GM21529 (cell line): ENCODE results near the gene PRRX2.
A peak's percentile ranks its signal among the peaks of the same experiment; 100 is the strongest.
"Not testable (repeated sequence)": the region's sequence is repeated elsewhere in the genome, so short reads cannot be mapped to it uniquely, and the experiment has no call there.

Experiments
- ATAC-seq: cut with Tn5 transposase; IDR thresholded peaks from one replicate; pipeline ENCODE4 v1.9.1; 2021; ENCODE audit not compliant: unreplicated experiment

The PRRX2 gene

GRCh38 chr9:129731477-129732085 is 66.1 kb downstream of the PRRX2 start:
- no peak for ATAC-seq

- no peak for ATAC-seq
Measured at GRCh38 chr9:129732100-129732499, 66.7 kb downstream of the PRRX2 start.

DNA sequence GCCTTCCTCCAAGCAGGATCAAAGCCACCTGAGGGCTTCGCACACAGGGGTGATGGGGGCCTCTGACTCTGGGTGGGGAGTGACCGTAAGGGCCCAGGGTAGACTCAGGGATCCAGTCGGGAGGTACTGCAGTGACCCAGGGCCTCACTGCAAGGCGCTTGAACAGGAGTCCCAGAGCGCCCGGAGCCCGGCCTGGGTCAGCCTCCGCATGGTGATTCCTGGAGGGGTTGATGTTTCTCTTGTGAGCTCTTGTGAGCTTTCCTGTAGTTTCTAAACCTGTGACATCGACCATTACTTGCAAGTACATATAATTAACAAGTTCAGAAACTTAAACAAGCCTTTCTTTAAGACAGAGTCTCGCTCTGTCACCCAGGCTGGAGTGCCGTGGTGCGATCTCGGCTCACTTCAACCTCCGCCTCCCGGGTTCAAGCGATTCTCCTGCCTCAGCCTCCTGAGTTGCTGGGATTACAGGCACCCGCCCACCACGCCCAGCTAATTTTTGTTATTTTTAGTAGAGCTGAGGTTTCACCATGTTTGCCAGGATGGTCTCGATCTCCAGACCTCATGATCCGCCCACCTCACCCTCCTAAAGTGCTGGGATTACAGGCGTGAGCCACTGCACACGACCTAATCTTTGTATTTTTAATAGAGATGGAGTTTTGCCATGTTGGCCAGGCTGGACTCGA is 67.6 kb downstream of the PRRX2 start:
- no peak for ATAC-seq

- no peak for ATAC-seq
Measured at GRCh38 chr9:129733632-129733953, 68.1 kb downstream of the PRRX2 start.

DNA sequence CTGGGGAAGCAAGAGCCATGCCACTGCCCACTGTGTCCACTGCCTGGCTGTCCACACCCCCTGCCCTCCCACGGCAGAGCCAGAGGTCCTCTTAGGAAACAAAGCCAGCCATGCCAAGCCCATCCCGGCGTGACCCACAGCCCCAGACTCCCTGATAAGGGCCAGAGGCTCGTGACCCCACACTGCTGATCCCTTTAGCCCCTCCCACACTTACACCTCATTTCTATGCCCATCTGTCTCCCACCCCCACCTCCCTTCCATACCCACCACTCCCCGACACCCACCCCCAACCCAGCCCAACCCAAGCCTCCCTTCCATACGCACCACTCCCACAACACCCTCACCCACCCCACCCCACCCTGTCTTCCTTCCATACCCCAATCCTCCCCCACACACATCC is 70.1 kb downstream of the PRRX2 start:
- no peak for ATAC-seq

DNA sequence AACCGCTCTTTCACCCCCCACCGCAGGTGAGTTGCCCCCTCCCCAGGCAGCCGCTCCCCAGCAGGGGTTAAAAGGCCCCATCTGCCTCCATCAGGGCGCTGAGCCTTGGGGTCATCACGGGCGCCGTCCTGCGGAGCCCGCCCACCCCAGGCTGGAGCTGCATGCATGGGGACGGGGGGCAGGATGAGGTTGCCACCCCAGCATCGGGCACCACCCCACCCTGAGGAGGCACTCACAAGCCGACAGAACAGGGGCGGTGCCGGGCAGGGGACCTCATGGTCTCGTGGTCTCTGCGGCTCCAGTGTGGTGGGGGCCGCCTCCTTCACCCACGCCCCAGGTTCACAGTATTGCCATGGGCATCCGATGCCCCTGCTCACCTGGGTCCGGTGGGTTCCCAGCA is 70.9 kb downstream of the PRRX2 start:
- no peak for ATAC-seq

DNA sequence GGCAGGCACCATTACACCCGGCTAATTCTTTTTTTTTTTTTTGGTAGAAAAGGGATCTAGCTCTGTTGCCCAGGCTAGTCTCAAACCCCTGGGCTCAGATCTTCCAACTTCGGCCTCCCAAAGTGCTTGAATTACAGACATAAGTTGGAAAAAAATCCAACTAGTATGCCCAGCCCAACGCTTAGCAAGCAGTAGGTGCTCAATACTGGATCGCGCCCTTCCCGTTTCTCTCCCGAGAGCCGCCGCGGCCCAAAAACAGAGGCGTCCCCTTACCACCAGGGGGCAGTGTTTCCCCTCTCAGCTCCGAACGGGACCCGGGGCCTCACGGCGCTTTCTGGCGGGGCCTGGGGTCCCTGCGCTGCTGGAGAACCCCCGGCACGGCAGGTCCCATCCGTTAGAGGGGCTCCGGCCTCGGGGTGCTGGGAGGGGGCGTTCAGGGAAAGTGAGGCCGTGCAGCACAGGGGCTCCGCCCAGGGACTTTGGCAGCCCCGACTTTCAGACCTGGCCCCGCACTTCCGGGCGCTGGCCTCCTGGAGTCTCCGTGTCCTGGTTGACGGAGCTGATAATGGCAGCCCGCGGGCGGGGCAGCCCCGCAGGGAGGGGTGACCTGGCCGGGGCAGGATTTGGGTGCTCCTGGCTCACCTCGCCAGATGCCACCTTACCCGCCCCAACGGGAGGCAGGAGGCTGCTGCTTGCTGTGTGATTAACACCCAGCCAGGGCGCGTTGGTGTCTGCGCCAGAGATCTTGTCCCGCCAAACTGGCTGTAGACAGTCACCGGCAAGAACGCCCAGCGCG is 72.2 kb downstream of the PRRX2 start:
- peak; percentile 75 for ATAC-seq

- no peak for ATAC-seq
Measured at GRCh38 chr9:129739432-129739831, 74.0 kb downstream of the PRRX2 start.

DNA sequence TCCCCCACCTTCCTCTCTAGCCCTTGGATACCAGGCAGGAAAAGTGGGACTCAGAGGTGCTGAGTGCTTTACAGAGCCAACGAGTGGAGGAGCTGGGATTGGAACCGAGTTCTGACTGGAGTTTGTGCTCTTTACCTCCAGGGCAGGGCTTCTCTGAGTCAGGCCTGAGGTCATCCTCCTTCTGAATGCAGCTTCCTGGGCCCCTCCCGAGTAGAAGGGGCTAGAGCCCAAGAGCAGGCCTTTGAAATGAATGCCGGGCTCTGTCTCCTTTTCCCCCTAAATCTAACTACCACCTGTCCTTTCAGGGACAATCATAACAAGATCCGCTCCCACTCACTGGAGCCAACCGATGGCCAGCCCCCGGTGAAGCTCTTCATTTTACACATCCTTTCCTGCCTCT is 74.7 kb downstream of the PRRX2 start:
- no peak for ATAC-seq

DNA sequence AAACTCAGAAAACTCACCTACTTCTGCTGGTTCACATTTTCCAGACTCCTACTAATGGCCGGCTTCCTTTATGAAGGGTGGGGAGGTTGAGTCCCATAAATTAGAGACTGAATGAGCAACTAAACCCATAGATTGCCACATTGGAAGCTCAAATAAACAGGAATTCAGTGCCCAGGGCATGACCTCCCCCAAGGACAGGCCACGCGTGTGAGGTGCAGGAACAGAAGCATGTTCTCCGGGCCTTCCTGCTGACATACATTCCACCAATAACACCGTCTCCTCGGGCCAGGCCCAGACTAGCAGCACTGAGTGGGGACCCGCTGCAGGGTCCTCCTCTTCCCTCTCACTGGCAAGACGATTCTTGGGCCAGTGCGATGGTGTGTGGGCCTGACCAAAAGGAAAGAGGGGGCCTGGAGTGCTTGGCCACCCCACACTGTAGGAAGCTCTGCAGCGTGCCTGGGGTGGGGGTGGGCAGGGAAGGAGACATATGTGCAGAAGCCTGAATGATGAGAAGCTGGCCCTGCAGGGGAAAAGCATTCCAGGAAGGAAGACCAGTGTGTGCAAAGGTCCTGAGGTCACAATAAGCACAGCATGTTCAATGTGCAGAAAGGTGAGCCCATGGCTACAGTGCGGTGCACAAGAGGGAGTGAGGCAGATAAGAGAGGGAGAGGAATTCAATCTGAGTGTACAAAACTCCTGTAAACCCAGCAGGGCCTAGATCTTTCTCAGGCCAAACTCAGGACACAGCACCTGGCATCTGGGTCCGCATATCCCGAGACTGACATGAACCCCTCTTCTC is 75.4 kb downstream of the PRRX2 start:
- ATAC-seq: no peak

DNA sequence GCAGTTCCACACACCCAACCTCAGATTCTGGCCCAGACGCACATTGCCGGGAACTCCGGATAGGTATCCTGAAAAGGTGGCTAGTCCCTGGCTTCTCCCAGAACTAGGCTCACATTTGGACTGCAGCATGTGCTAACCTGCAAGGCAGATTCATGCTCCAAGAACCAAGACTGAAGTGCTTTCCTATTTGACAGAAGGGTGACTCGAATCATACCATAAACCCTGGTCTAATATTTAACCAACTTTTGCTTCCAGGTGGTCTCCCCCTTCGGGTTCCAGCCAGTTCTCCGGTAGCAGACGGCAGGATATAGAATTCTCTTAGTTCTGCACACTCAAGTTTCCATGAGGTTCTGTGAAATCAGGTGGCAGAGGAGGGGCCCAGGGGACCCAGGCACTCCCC is 79.8 kb downstream of the PRRX2 start:
- ATAC-seq: no peak

DNA sequence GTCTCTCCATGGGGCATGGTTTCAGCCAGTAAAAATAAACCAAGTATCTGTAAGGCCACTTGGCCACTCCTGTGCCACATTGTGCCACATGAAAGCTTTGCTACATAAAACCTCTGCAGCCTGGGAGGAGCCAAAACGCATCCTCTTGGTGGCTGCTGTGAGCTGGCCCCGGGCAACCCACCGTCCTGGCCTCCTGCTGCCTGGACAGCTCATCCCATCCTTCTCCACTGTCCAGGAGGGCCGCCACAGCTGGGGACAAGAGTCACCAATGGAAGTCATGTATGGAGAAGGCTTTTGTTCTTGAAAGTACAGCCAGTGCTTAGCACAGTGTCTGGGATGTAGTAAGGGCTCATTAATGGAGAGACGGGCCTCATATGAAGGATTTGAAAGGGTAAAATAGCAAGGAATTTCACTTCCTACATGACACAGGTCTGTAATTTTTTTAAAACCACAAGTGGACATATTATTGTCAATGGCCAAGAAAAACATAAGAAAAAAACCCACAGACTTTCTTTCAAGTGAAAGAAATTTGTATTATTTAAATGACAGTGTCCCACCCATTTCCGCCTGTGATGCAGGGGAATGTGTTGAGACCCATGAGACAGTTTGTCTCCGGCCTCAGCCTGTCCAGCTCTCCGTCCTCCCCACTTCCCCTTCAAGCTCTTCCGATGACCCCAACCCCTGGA is 80.8 kb downstream of the PRRX2 start:
- ATAC-seq: no peak

- no peak for ATAC-seq
Measured at GRCh38 chr9:129748249-129748648, 82.8 kb downstream of the PRRX2 start.

DNA sequence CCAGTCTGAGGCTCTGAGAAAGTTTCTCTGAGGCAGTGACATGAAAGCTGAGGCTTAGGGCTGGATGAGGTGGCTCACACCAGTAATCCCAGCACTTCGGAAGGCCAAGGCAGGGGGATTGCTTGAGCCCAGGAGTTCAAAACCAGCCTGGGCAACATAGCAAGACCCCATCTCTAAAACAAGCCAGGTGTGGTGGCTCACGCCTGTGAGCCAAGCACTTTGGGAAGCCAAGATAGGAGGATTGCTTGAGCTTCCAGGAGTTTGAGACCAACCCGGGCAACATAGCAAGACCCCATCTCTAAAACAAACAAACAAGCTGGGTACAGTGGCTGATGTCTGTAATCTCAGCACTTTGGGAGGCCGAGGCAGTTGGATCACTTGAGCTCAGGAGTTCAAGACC is 83.6 kb downstream of the PRRX2 start:
- ATAC-seq: not testable (repeated sequence)

DNA sequence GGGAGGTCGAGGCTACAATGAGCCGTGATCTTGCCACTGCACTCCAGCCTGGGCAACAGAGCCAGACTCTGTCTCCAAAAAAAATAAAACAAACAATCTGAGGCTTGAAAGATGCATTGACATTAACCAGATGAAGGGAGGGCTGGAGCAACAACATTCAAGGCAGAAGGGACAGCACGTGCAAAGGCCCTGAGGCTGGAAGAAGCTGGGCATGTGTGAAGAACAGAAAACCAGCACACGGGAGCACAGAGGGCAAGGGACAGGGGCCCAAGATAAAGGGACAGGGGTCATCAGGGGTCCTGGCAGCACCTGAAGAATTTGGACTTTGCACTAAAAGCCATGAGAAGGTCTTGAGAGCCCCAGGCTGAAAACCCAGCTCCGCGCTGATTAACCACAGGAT is 84.1 kb downstream of the PRRX2 start:
- ATAC-seq: no peak

DNA sequence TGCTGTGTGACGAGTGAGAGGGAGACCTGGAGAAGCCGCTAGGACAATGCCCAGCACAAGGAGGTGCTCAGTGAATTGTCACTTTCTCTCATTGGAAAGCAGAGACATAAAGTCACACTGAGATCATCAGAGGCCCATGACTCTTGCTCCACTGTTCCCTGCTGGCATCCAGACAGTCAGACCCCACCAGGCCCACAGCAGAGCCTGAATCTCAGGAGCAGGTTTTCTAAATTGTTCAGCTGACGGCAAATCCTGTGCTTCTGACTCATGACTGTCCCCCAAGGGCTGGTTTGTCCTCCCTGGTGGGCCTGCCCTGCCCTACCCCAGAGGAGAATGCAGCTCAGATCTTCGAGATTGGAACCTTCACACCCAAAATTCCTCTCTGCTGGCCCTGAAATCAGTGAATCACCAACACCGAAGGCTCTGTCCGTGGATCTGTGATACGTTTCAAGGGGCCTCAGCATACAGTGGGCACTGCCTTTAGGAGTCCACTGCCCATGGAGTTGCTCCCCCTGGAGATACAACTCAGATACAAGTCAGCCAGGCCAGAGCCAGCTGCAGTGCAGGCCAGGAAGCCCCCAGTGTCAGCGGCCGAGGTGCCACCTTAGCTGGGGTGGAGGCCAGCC is 84.7 kb downstream of the PRRX2 start:
- no peak for ATAC-seq

GRCh38 chr9:129751841-129752801 is 86.7 kb downstream of the PRRX2 start:
- no peak for ATAC-seq

DNA sequence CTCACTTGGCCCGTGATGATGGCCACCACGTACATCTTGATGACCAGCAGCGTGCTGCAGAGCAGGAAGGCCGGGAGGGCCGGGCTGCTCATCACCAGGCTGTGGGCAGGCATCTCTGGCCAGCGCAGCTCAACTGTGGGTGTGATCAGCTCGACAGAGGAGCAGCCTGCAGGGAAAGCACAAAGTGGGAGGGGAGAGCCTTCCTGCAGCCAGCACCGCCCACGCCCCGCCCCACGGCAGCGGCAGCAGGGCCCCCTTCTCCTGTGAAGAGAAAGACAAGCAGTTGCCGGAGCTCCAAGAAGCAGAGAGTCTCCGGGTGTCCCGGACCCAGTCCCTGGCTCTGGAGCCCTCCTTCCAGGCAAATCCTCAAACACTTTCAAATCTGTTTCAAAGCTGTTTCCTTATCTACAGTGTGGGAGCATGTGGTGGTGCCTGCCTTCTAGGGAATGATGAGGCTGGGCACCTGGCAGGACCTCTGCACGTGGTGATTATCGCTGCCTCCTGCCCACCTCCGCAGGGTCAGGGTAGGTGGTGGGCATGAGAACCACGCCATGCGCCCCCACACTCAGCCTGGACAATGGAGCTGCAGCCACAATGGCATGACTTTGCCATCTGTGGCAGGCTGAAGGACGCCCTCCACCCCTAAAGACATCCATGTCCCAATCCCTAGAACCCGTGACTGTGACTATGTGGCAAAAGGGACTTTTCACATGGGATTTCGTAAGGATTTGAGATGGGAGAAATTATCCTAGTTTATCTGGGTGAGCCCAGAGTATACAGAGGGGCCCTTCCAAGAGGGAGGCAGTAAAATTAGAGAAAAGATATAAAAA is 87.7 kb downstream of the PRRX2 start, which contains the start of gene PTGES:
TSS of gene PTGES (minus strand) at position 143 of the 830 bp plus-strand sequence. CDS start at position 113, 30 bp downstream.
- no peak for ATAC-seq
